GM12878 (cell line): ENCODE measurements around the gene CSMD2. TPM values are rescaled to one million over a fixed set of nuclear protein-coding genes. Genes with fewer than 3 reads are reported as not detected.

Source experiments
- ATAC-seq: fragments of 200-7000 bp; cut with Tn5 transposase; 3 replicates; pipeline ENCODE4 v1.9.1; 2020; ENCODE audit warnings: mild to moderate bottlenecking, moderate library complexity
- BruUV-seq: library from RNA; stranded (reverse); fragments of 400-500 nt; replicated peaks from 2 replicates; lab custom pipeline; 2021; lab: Mats Ljungman, UMichigan
- CTCF ChIA-PET: fragments of 300-600 bp; sonication (Branson Sonifier 250); formaldehyde crosslinking; extraction: SDS; loops from one replicate; lab custom pipeline; 2021; ENCODE audit warnings: inconsistent platforms; lab: Yijun Ruan, JAX
- POLR2A ChIA-PET: fragments of 350-600 bp; formaldehyde crosslinking; extraction: SDS; loops from one replicate; lab custom pipeline; 2021; ENCODE audit warnings: inconsistent platforms; lab: Charles Lee
- RAD21 ChIA-PET: fragments of 300-600 bp; sonication (Branson Sonifier 250); formaldehyde crosslinking; loops from one replicate; lab custom pipeline; 2023; ENCODE audit warnings: antibody characterized with exemption; ENCODE audit not compliant: unreplicated experiment; lab: Charles Lee
- SMC1A ChIA-PET: fragments of 300-600 bp; sonication (Branson Sonifier 250); formaldehyde crosslinking; loops from one replicate; lab custom pipeline; 2023; ENCODE audit not compliant: unreplicated experiment, uncharacterized antibody; lab: Charles Lee
- DNase-seq: peaks from one replicate; pipeline ENCODE4 v3.0.0-alpha.2; 2011; ENCODE audit warnings: low read depth, low spot score
- FAIRE-seq: peaks from 3 replicates; lab custom pipeline; 2011; peaks lifted over from hg19 to GRCh38; lab: Jason Lieb, UNC
- H2AFZ ChIP-seq: 2 replicates; pipeline ENCODE4 v1.6.0; 2011; ENCODE audit warnings: low read depth, low read length, control low read depth; ENCODE audit not compliant: control insufficient read depth
- H3K27ac ChIP-seq: 2 replicates; pipeline ENCODE4 v1.5.1; 2011; ENCODE audit warnings: control low read depth; ENCODE audit not compliant: control insufficient read depth, insufficient read depth
- H3K27me3 ChIP-seq, 2 experiments: replicated peaks in 1 of 2; 2 replicates each; pipeline versions ENCODE4 v1.6.0 to v1.6.1; 2011; ENCODE audit warnings: low read length in 1 of 2; ENCODE audit not compliant: control insufficient read depth in 2 of 2, insufficient read depth in 2 of 2
- H3K36me3 ChIP-seq, 2 experiments: 2 replicates each; pipeline ENCODE4 v1.5.1; 2011; ENCODE audit warnings: low read length in 1 of 2; ENCODE audit not compliant: control insufficient read depth in 2 of 2, insufficient read depth in 2 of 2
- H3K4me1 ChIP-seq: 2 replicates; pipeline ENCODE4 v1.6.1; 2011; ENCODE audit warnings: mild to moderate bottlenecking, low read length, moderate library complexity, mixed read lengths; ENCODE audit not compliant: control insufficient read depth, insufficient read depth
- H3K4me2 ChIP-seq: 2 replicates; pipeline ENCODE4 v1.6.0; 2011; ENCODE audit warnings: control low read depth; ENCODE audit not compliant: control insufficient read depth, insufficient read depth
- H3K4me3 ChIP-seq: fragments of 200-600 bp; sonication (generic); 2 replicates; pipeline ENCODE4 v1.5.1; 2016
- H3K79me2 ChIP-seq: 2 replicates; pipeline ENCODE4 v1.6.0; 2011; ENCODE audit warnings: low read length; ENCODE audit not compliant: control insufficient read depth, insufficient read depth
- H3K9ac ChIP-seq: 2 replicates; pipeline ENCODE4 v1.8.0; 2011; ENCODE audit warnings: low read length, control low read depth, mixed read lengths; ENCODE audit not compliant: control insufficient read depth, insufficient read depth
- H3K9me3 ChIP-seq: replicated peaks from 3 replicates; pipeline ENCODE4 v1.5.1; 2011; ENCODE audit warnings: mild to moderate bottlenecking, low read length; ENCODE audit not compliant: control insufficient read depth, insufficient read depth
- H4K20me1 ChIP-seq: 2 replicates; pipeline ENCODE4 v1.6.0; 2011; ENCODE audit not compliant: control insufficient read depth, insufficient read depth
- CBX3 ChIP-seq: fragments of 200-600 bp; sonication (generic); IDR thresholded peaks from 2 replicates; pipeline ENCODE4 v1.6.1; 2016; ENCODE audit warnings: low read depth, borderline replicate concordance
- CREM ChIP-seq: IDR thresholded peaks from 2 replicates; pipeline ENCODE4 v1.6.1; 2014; ENCODE audit warnings: antibody characterized with exemption, low read depth
- EP300 ChIP-seq, 2 experiments: fragments of 150-350 bp in 1 of 2; IDR thresholded peaks; 2 replicates each; pipeline ENCODE4 v1.6.1; 2011 to 2012; ENCODE audit warnings: low read depth in 2 of 2, low read length in 2 of 2, borderline replicate concordance in 1 of 2, improper control_type of control experiment in 1 of 2, inconsistent platforms in 1 of 2; ENCODE audit not compliant: control insufficient read depth in 1 of 2
- ESRRA ChIP-seq: IDR thresholded peaks from 2 replicates; pipeline ENCODE4 v1.6.1; 2012; ENCODE audit warnings: mild to moderate bottlenecking, low read length, improper control_type of control experiment
- HDAC6 ChIP-seq: fragments of 200-600 bp; sonication (generic); IDR thresholded peaks from one replicate; pipeline ENCODE4 v1.8.0; 2017; ENCODE audit warnings: antibody characterized with exemption; ENCODE audit not compliant: unreplicated experiment
- JUNB ChIP-seq: IDR thresholded peaks from 2 replicates; pipeline ENCODE4 v1.6.1; 2016; ENCODE audit warnings: antibody characterized with exemption, mild to moderate bottlenecking
- MEF2B ChIP-seq: fragments of 450-650 bp; IDR thresholded peaks from 2 replicates; pipeline ENCODE4 v1.6.1; 2018; ENCODE audit warnings: mild to moderate bottlenecking, moderate library complexity; ENCODE audit not compliant: partially characterized antibody, poor library complexity, severe bottlenecking
- MTA2 ChIP-seq: fragments of 450-650 bp; IDR thresholded peaks from 2 replicates; pipeline ENCODE4 v1.6.1; 2016; ENCODE audit warnings: low read depth, mild to moderate bottlenecking, moderate library complexity
- MYC ChIP-seq: IDR thresholded peaks from 2 replicates; pipeline ENCODE4 v1.6.1; 2011; ENCODE audit warnings: mild to moderate bottlenecking, low read length, moderate library complexity, inconsistent platforms; ENCODE audit not compliant: insufficient read depth, insufficient replicate concordance, insufficient read length, severe bottlenecking
- NFIC ChIP-seq: IDR thresholded peaks from 2 replicates; pipeline ENCODE4 v1.6.1; 2012; ENCODE audit warnings: low read depth, mild to moderate bottlenecking, inconsistent platforms, low read length, moderate library complexity
- RCOR1 ChIP-seq: conservative IDR thresholded peaks from 2 replicates; pipeline ENCODE4 v1.6.1; 2012; ENCODE audit warnings: low read depth, low read length, improper control_type of control experiment
- YY1 ChIP-seq: IDR thresholded peaks from 2 replicates; pipeline ENCODE4 v1.6.1; 2011; ENCODE audit warnings: low read depth, mild to moderate bottlenecking, low read length
- ZZZ3 ChIP-seq: IDR thresholded peaks from 2 replicates; pipeline ENCODE4 v1.6.1; 2011; ENCODE audit warnings: low read depth; ENCODE audit not compliant: control insufficient read depth, insufficient read length
- WGBS: methylation state at CpG from one replicate; pipeline ENCODE4 v1.1.6; 2016; ENCODE audit warnings: low lambda C conversion rate; ENCODE audit not compliant: insufficient replicate concordance, insufficient coverage; ENCODE audit errors: missing lambda C conversion rate; 5-methylcytosine and 5-hydroxymethylcytosine counted together
- in situ Hi-C: fragments of 300-500 bp; cut with MboI; formaldehyde crosslinking; loops from 9 replicates; pipeline ENCODE4 v1.14.3; 2018; ENCODE audit warnings: mixed read lengths
- intact Hi-C: fragments of 100-400 bp; cut with micrococcal nuclease; formaldehyde crosslinking; loops from one replicate; pipeline ENCODE4 v1.14.2; 2022; ENCODE audit not compliant: unreplicated experiment
- polyA plus RNA-seq, 11 experiments: library from polyadenylated mRNA; depleted of rRNA in 4 of 11; unstranded in 6 of 11; stranded (reverse) in 5 of 11; fragments of >200 nt; fragmentation: Nextera tagmentation in 4 of 11; fragmentation: Illumina TruSeq in 1 of 11; extraction: Ambion mirVana in 4 of 11; extraction: Trizol in 1 of 11; gene quantifications; 1 replicate in 1 of 11; 2 replicates in 10 of 11; pipeline versions ENCODE4 v1.2.1 to v1.2.3, GENCODE V29; 2011 to 2016; ENCODE audit warnings: inconsistent platforms in 2 of 11, missing spikeins in 2 of 11, low read depth in 1 of 11
- total RNA-seq, 4 experiments: library from RNA; depleted of rRNA in 3 of 4; stranded (reverse); fragments of >200 nt in 3 of 4; fragmentation: Illumina TruSeq in 1 of 4; extraction: Trizol in 1 of 4; gene quantifications; 2 replicates each; pipeline versions ENCODE4 v1.2.1 to v1.2.3, GENCODE V29; 2013 to 2021
- TF ChIP-seq, protein P1 (sequence below): IDR thresholded peaks from 2 replicates; pipeline ENCODE4 v1.6.1; 2012; ENCODE audit warnings: low read length, inconsistent platforms
- TF ChIP-seq, protein P2 (sequence below): fragments of 450-650 bp; formaldehyde crosslinking; IDR thresholded peaks from 2 replicates; pipeline ENCODE4 v1.4.0; 2020; ENCODE audit warnings: mild to moderate bottlenecking, moderate library complexity
- TF ChIP-seq, protein P3 (sequence below): fragments of 450-650 bp; IDR thresholded peaks from 2 replicates; pipeline ENCODE4 v1.6.1; 2018; ENCODE audit warnings: borderline replicate concordance, mild to moderate bottlenecking; ENCODE audit not compliant: partially characterized antibody

CSMD2 gene
- total and polyA plus RNA-seq, 10 of the 15 experiments (the other 5 are each of a cell fraction or from before 2014, with no cell fraction given), result under 0.01 TPM; not detected in 9

DNA sequence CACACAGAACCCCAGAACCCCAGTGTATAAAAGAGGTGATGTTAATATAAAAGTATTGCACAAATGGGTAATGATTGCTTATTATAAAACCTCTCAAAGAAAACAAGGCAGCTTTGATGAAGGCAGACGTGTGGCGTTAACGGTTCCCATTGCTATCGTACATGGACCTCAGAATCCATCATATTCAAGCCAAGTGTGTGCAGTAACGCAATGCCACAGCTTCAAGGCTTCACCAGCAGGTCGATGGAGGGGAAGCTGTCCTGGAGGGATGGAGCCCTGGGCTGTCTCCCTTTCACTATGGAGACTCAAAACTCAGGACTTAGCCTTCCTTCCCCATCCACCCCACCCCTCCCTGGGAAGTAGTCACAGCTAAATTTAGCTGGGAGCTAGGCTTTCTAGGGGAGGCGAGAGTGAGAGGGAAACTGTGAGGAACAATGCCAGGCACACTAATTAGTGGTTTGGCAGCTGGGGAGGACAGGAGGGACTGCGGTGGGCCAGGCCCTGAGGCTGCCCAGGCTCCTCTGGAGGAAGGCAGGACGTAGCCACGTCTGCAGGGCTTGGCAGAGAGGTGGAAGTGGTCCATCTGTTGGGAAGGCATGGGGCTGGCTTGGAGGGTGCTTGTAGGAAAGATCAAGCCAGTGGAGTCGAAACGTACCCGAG is 180.0 kb downstream of the CSMD2 start:
- ChIA-PET SMC1A (no interaction called here), RAD21 (no interaction called here), CTCF (no interaction called here), POLR2A (no interaction called here)
- Histone ChIP-seq H3K4me2 (no peak overlapping the region), H3K79me2 (no peaks in the 10 kb centered on the region), H3K9me3 (no peaks in the 10 kb centered on the region), H3K9ac (no peak overlapping the region), H3K4me3 (no peak overlapping the region), H3K27ac (no peak overlapping the region), H2AFZ (no peak overlapping the region), H4K20me1 (no peaks in the 10 kb centered on the region), H3K27me3 (peaks cover 0 to 1% of the 10 kb centered on the region in 2 experiments; a peak in 2 of 4 replicates), H3K4me1 (no peaks in the 10 kb centered on the region), H3K36me3 (no peaks in the 10 kb centered on the region)
- BruUV-seq, result no TSS peak
- intact Hi-C loops, result no loop called here
- in situ Hi-C loops, result no loop called here
- TF ChIP-seq, protein P1, sequence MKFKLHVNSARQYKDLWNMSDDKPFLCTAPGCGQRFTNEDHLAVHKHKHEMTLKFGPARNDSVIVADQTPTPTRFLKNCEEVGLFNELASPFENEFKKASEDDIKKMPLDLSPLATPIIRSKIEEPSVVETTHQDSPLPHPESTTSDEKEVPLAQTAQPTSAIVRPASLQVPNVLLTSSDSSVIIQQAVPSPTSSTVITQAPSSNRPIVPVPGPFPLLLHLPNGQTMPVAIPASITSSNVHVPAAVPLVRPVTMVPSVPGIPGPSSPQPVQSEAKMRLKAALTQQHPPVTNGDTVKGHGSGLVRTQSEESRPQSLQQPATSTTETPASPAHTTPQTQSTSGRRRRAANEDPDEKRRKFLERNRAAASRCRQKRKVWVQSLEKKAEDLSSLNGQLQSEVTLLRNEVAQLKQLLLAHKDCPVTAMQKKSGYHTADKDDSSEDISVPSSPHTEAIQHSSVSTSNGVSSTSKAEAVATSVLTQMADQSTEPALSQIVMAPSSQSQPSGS, result no peak
- TF ChIP-seq JUNB (no peak), HDAC6 (no peak), ZZZ3 (no peak), EP300 (IDR thresholded peaks at IDR 0.05; ENCODE audit: borderline replicate concordance in 1 of 2, control insufficient read depth in 1 of 2, low read depth in 2 of 2, low read length in 2 of 2) (no peak), ESRRA (no peak), MTA2 (no peak), CBX3 (no peak), NFIC (no peak), MEF2B (no peak), YY1 (no peak), CREM (no peak), MYC (no peak), RCOR1 (no peak)
- TF ChIP-seq, protein P2, sequence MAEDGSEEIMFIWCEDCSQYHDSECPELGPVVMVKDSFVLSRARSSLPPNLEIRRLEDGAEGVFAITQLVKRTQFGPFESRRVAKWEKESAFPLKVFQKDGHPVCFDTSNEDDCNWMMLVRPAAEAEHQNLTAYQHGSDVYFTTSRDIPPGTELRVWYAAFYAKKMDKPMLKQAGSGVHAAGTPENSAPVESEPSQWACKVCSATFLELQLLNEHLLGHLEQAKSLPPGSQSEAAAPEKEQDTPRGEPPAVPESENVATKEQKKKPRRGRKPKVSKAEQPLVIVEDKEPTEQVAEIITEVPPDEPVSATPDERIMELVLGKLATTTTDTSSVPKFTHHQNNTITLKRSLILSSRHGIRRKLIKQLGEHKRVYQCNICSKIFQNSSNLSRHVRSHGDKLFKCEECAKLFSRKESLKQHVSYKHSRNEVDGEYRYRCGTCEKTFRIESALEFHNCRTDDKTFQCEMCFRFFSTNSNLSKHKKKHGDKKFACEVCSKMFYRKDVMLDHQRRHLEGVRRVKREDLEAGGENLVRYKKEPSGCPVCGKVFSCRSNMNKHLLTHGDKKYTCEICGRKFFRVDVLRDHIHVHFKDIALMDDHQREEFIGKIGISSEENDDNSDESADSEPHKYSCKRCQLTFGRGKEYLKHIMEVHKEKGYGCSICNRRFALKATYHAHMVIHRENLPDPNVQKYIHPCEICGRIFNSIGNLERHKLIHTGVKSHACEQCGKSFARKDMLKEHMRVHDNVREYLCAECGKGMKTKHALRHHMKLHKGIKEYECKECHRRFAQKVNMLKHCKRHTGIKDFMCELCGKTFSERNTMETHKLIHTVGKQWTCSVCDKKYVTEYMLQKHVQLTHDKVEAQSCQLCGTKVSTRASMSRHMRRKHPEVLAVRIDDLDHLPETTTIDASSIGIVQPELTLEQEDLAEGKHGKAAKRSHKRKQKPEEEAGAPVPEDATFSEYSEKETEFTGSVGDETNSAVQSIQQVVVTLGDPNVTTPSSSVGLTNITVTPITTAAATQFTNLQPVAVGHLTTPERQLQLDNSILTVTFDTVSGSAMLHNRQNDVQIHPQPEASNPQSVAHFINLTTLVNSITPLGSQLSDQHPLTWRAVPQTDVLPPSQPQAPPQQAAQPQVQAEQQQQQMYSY, result no peak
- TF ChIP-seq, protein P3, sequence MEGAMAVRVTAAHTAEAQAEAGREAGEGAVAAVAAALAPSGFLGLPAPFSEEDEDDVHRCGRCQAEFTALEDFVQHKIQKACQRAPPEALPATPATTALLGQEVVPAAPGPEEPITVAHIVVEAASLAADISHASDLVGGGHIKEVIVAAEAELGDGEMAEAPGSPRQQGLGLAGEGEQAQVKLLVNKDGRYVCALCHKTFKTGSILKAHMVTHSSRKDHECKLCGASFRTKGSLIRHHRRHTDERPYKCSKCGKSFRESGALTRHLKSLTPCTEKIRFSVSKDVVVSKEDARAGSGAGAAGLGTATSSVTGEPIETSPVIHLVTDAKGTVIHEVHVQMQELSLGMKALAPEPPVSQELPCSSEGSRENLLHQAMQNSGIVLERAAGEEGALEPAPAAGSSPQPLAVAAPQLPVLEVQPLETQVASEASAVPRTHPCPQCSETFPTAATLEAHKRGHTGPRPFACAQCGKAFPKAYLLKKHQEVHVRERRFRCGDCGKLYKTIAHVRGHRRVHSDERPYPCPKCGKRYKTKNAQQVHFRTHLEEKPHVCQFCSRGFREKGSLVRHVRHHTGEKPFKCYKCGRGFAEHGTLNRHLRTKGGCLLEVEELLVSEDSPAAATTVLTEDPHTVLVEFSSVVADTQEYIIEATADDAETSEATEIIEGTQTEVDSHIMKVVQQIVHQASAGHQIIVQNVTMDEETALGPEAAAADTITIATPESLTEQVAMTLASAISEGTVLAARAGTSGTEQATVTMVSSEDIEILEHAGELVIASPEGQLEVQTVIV, result no peak
- no peak for DNase-seq
- 12% methylated on average over 13 of the region's 13 CpGs for WGBS
- no peak for FAIRE-seq
- no peak for ATAC-seq
